MM.1S (cell line): ENCODE results near the gene RAB22A.
A peak's percentile ranks its signal among the peaks of the same experiment; 100 is the strongest.

Experiments used
- DNase-seq: peaks from one replicate; pipeline ENCODE4 v3.0.0-alpha.2; 2015
- H2AFZ ChIP-seq: fragments of 300-600 bp; sonication (generic); 2 replicates; pipeline ENCODE4 v1.6.0; 2016; ENCODE audit warnings: antibody characterized with exemption, low read length
- H3F3A ChIP-seq: fragments of 300-600 bp; sonication (generic); 2 replicates; pipeline ENCODE4 v1.6.1; 2016; ENCODE audit warnings: mild to moderate bottlenecking, antibody characterized with exemption, low read length, moderate library complexity, mixed read lengths; ENCODE audit not compliant: insufficient read depth
- H3K27ac ChIP-seq: fragments of 300-600 bp; sonication (generic); 2 replicates; pipeline ENCODE4 v1.5.1; 2016; ENCODE audit warnings: mild to moderate bottlenecking, low read length
- H3K27me3 ChIP-seq: fragments of 300-600 bp; sonication (generic); replicated peaks from 2 replicates; pipeline ENCODE4 v1.6.0; 2016; ENCODE audit warnings: low read length; ENCODE audit not compliant: insufficient read depth
- H3K36me3 ChIP-seq: fragments of 300-600 bp; sonication (generic); replicated peaks from 2 replicates; pipeline ENCODE4 v1.6.1; 2016; ENCODE audit warnings: mild to moderate bottlenecking, low read length, mixed read lengths; ENCODE audit not compliant: insufficient read depth
- H3K4me1 ChIP-seq: fragments of 300-600 bp; sonication (generic); 2 replicates; pipeline ENCODE4 v1.6.1; 2016; ENCODE audit warnings: low read length, mixed read lengths
- H3K4me2 ChIP-seq: fragments of 300-600 bp; sonication (generic); 2 replicates; pipeline ENCODE4 v1.6.0; 2016; ENCODE audit warnings: low read depth, low read length
- H3K4me3 ChIP-seq: fragments of 300-600 bp; sonication (generic); 2 replicates; pipeline ENCODE4 v1.5.1; 2016; ENCODE audit warnings: low read length, mixed read lengths
- H3K79me2 ChIP-seq: fragments of 300-600 bp; sonication (generic); 2 replicates; pipeline ENCODE4 v1.6.1; 2016; ENCODE audit warnings: mixed run types, low read length, mixed read lengths
- H3K9ac ChIP-seq: fragments of 300-600 bp; sonication (generic); 2 replicates; pipeline ENCODE4 v1.6.1; 2016; ENCODE audit warnings: low read length, mixed read lengths
- H3K9me2 ChIP-seq: fragments of 300-600 bp; sonication (generic); replicated peaks from 2 replicates; pipeline ENCODE4 v1.6.1; 2016; ENCODE audit warnings: mild to moderate bottlenecking, low read length, mixed read lengths; ENCODE audit not compliant: insufficient read depth
- H3K9me3 ChIP-seq: fragments of 300-600 bp; sonication (generic); replicated peaks from 2 replicates; pipeline ENCODE4 v1.6.1; 2016; ENCODE audit warnings: mild to moderate bottlenecking, low read length, mixed read lengths; ENCODE audit not compliant: insufficient read depth
- H4K20me1 ChIP-seq: fragments of 300-600 bp; sonication (generic); 2 replicates; pipeline ENCODE4 v1.6.1; 2016; ENCODE audit warnings: mild to moderate bottlenecking, low read length, moderate library complexity, mixed read lengths; ENCODE audit not compliant: insufficient read depth
- EZH2 ChIP-seq: fragments of 300-600 bp; sonication (generic); optimal IDR thresholded peaks from 2 replicates; pipeline ENCODE3; 2017; ENCODE audit warnings: low read depth, mild to moderate bottlenecking, antibody characterized with exemption, low read length, mixed read lengths
- EZH2phosphoT487 ChIP-seq: fragments of 300-600 bp; sonication (generic); IDR thresholded peaks from 2 replicates; pipeline ENCODE4 v1.6.1; 2018; ENCODE audit warnings: antibody characterized with exemption, low read length
- TF ChIP-seq, protein P1 (sequence below): fragments of 300-600 bp; sonication (generic); IDR thresholded peaks from 2 replicates; pipeline ENCODE4 v1.5.1; 2016; ENCODE audit warnings: antibody characterized with exemption, low read length, mixed read lengths

RAB22A gene

DNA sequence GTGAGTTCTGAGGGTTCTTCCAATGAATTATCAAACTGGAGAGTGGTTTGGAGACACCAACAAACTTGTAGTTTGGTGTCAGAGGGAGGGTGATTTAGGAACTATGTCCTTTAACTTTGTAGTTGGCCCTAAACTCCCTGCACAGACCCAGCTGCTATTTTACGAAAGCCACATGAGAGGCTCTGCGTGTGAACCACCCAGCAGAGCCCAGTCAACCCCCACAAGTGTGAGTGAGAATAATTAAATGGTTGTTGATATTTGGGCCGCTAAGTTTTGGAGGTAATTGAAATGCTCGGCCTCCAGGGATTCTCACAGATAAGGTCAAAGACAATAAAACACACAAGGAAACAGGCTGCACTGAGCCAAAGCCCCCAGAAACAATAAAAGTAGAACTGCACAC lies 72.6 kb downstream of the RAB22A start:
- H3K27ac ChIP-seq, result no peak overlapping the region
- no peak overlapping the region for H3K9ac ChIP-seq
- H3K79me2 ChIP-seq, result no peaks in the 10 kb centered on the region
- no peaks in the 10 kb centered on the region for H4K20me1 ChIP-seq
- no peaks in the 10 kb centered on the region for H3K36me3 ChIP-seq
- no peak for TF ChIP-seq EZH2phosphoT487
- TF ChIP-seq, protein P1, sequence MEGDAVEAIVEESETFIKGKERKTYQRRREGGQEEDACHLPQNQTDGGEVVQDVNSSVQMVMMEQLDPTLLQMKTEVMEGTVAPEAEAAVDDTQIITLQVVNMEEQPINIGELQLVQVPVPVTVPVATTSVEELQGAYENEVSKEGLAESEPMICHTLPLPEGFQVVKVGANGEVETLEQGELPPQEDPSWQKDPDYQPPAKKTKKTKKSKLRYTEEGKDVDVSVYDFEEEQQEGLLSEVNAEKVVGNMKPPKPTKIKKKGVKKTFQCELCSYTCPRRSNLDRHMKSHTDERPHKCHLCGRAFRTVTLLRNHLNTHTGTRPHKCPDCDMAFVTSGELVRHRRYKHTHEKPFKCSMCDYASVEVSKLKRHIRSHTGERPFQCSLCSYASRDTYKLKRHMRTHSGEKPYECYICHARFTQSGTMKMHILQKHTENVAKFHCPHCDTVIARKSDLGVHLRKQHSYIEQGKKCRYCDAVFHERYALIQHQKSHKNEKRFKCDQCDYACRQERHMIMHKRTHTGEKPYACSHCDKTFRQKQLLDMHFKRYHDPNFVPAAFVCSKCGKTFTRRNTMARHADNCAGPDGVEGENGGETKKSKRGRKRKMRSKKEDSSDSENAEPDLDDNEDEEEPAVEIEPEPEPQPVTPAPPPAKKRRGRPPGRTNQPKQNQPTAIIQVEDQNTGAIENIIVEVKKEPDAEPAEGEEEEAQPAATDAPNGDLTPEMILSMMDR, result no peak
- TF ChIP-seq EZH2, result no peak
- no peak overlapping the region for H3K4me2 ChIP-seq
- no peak overlapping the region for H3K4me3 ChIP-seq
- no peaks in the 10 kb centered on the region for H3F3A ChIP-seq
- H2AFZ ChIP-seq, result no peak overlapping the region
- no peaks in the 10 kb centered on the region for H3K4me1 ChIP-seq
- no peaks in the 10 kb centered on the region for H3K9me3 ChIP-seq
- no peaks in the 10 kb centered on the region for H3K9me2 ChIP-seq
- no peak for DNase-seq
- no peaks in the 10 kb centered on the region; the same call in 1 of the 2 replicates for H3K27me3 ChIP-seq

DNA sequence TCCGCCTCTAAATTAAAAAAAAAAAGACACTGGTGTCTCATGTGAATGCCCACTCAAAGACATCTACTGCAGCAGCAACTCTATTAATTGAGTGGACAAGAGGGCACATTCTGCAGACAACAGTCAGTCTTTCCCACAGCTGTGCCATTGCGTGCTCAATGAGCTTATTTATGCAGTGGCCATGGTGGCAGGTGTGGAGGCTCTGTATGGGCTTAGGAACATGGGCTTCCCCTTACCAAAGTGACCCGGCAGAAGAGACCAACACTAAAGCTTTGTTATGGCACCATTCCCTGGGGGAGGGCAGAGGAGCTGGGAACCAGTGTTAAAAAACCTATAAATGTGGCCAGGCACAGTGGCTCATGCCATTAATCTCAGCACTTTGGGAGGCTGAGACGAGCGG lies 75.3 kb downstream of the RAB22A start:
- Histone ChIP-seq H3K79me2 (peaks cover 6% of the 10 kb centered on the region), H3K27me3 (no peaks in the 10 kb centered on the region), H3K36me3 (no peaks in the 10 kb centered on the region), H3K4me2 (no peak overlapping the region), H3F3A (no peaks in the 10 kb centered on the region), H2AFZ (no peak overlapping the region), H3K27ac (no peak overlapping the region), H3K9ac (no peak overlapping the region), H3K4me1 (no peaks in the 10 kb centered on the region), H4K20me1 (no peaks in the 10 kb centered on the region), H3K4me3 (no peak overlapping the region), H3K9me2 (no peaks in the 10 kb centered on the region), H3K9me3 (no peaks in the 10 kb centered on the region)
- no peak for TF ChIP-seq EZH2phosphoT487
- TF ChIP-seq, protein P1, result no peak
- no peak for TF ChIP-seq EZH2
- DNase-seq, result no peak

DNA sequence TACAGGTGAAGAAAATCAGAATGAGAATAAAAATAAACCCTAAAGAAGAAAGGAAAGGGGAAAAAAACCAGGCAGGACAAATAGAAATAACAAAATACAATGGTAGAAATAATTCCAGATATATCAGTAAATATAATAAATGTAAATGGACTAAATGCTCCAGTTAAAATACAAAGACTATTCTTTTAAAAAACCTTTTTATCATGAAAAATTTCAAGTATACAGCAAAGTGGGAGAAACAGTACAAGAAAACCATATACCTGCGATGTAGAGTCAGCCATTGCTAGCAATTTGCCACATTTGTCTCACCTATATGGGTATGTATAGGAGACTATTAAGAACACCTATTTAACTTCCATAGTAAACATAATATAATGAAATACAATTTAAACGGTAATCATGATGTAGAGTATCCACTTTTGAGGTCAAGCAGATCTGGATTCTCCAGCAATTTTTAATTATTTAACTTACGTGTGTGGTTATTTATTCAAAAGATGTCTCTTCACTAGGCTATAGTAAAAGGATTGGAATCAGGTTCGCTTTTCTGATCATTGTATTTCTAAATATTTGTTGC lies 78.6 kb downstream of the RAB22A start:
- Histone ChIP-seq H3K9me2 (no peaks in the 10 kb centered on the region), H4K20me1 (no peaks in the 10 kb centered on the region), H3K27me3 (no peaks in the 10 kb centered on the region), H3K4me3 (peak overlapping the region; percentile 56), H3F3A (no peaks in the 10 kb centered on the region), H3K79me2 (peaks cover 39% of the 10 kb centered on the region), H3K4me2 (peak overlapping the region; percentile 56), H3K4me1 (peaks cover 7% of the 10 kb centered on the region), H3K27ac (no peak overlapping the region), H3K9ac (no peak overlapping the region), H2AFZ (peak overlapping the region; percentile 25; the same call in 1 of the 2 replicates), H3K9me3 (no peaks in the 10 kb centered on the region), H3K36me3 (no peaks in the 10 kb centered on the region)
- TF ChIP-seq EZH2, result no peak
- TF ChIP-seq, protein P1, result no peak
- no peak for TF ChIP-seq EZH2phosphoT487
- DNase-seq, result no peak
